HepG2 (cell line): Measurements from ENCODE around the gene HAUS2. TPM values are rescaled to one million over a fixed set of nuclear protein-coding genes. Genes with fewer than 3 reads are reported as not detected.

Experiments used
- ARHGAP35 ChIP-seq: sonication (generic); formaldehyde crosslinking; IDR thresholded peaks from 2 replicates; pipeline ENCODE4 v1.9.0; 2022; ENCODE audit warnings: mild to moderate bottlenecking, inconsistent platforms, moderate library complexity, missing genetic modification reagents, borderline replicate concordance
- ARID4A ChIP-seq: sonication (generic); formaldehyde crosslinking; IDR thresholded peaks from 2 replicates; pipeline ENCODE4 v1.5.0; 2020; ENCODE audit warnings: mild to moderate bottlenecking, missing genetic modification reagents, borderline replicate concordance
- BCL3 ChIP-seq: sonication (generic); formaldehyde crosslinking; IDR thresholded peaks from 2 replicates; pipeline ENCODE4 v1.5.1; 2020; ENCODE audit warnings: mild to moderate bottlenecking, missing genetic modification reagents, moderate library complexity
- PHF5A ChIP-seq: IDR thresholded peaks from one replicate; pipeline ENCODE4 v1.6.1; 2018; ENCODE audit warnings: low read depth, missing genetic modification reagents; ENCODE audit not compliant: unreplicated experiment
- RBFOX2 ChIP-seq: fragments of 200-400 bp; formaldehyde crosslinking; IDR thresholded peaks from 2 replicates; pipeline ENCODE4 v1.6.1; 2017; ENCODE audit warnings: low read depth, mild to moderate bottlenecking, low read length
- REPIN1 ChIP-seq: sonication (generic); formaldehyde crosslinking; IDR thresholded peaks from 2 replicates; pipeline ENCODE4 v1.8.0; 2022; ENCODE audit warnings: missing genetic modification reagents, low read depth, mild to moderate bottlenecking, borderline replicate concordance
- SALL1 ChIP-seq: sonication (generic); formaldehyde crosslinking; IDR thresholded peaks from 2 replicates; pipeline ENCODE4 v1.8.0; 2022; ENCODE audit warnings: mild to moderate bottlenecking, missing genetic modification reagents
- ZFY ChIP-seq: sonication (generic); formaldehyde crosslinking; IDR thresholded peaks from 2 replicates; pipeline ENCODE4 v1.4.0; 2020; ENCODE audit warnings: missing genetic modification reagents
- ZNF407 ChIP-seq: sonication (generic); formaldehyde crosslinking; IDR thresholded peaks from one replicate; pipeline ENCODE4 v1.5.1; 2020; ENCODE audit warnings: mild to moderate bottlenecking, missing genetic modification reagents; ENCODE audit errors: not compliant biosample characterization
- ZNF644 ChIP-seq: IDR thresholded peaks from 2 replicates; pipeline ENCODE4 v1.6.1; 2016; ENCODE audit warnings: low read depth
- ZNF788 ChIP-seq: sonication (generic); formaldehyde crosslinking; IDR thresholded peaks from 2 replicates; pipeline ENCODE4 v1.5.0; 2020; ENCODE audit warnings: mild to moderate bottlenecking, missing genetic modification reagents, borderline replicate concordance
- ZSCAN31 ChIP-seq: sonication (generic); formaldehyde crosslinking; IDR thresholded peaks from 2 replicates; pipeline ENCODE4 v1.5.0; 2020; ENCODE audit warnings: low read depth, mild to moderate bottlenecking, missing genetic modification reagents
- polyA plus RNA-seq, 8 experiments: library from polyadenylated mRNA; depleted of rRNA in 3 of 8; stranded (reverse) in 7 of 8; unstranded in 1 of 8; fragments of >200 nt; fragmentation: Illumina TruSeq in 4 of 8; extraction: Trizol in 4 of 8; gene quantifications; 2 replicates each; pipeline versions ENCODE4 v1.2.1 to v1.2.3, GENCODE V29; 2011 to 2016; ENCODE audit warnings: low read depth in 4 of 8, missing spikeins in 1 of 8, mixed read lengths in 1 of 8; ENCODE audit not compliant: insufficient read depth in 1 of 8
- total RNA-seq, 5 experiments: library from RNA; depleted of rRNA; stranded (reverse); fragments of >200 nt; fragmentation: Illumina TruSeq; extraction: Trizol; gene quantifications; 2 replicates each; pipeline ENCODE4 v1.2.3, GENCODE V29; 2016; ENCODE audit warnings: low read depth in 1 of 5
- TF ChIP-seq, protein P1 (sequence below): sonication (generic); formaldehyde crosslinking; IDR thresholded peaks from 2 replicates; pipeline ENCODE4 v1.4.0; 2020; ENCODE audit warnings: missing genetic modification reagents, low read depth, mild to moderate bottlenecking, borderline replicate concordance

Gene HAUS2
- total and polyA plus RNA-seq, 2 of the 13 experiments (the other 11 are each of a cell fraction or from before 2014, with no cell fraction given), result 11.6 to 32.9 TPM

GRCh38 chr15:42581272-42581730 is 32.7 kb downstream of the HAUS2 start (continued):
- no peak for TF ChIP-seq ZNF644
- TF ChIP-seq ZNF788, result peak; percentile 70; the same call in 1 of the 2 replicates
- TF ChIP-seq ZNF407 (CRISPR knock-in tag), result peak; percentile 57
- 0 out of 2 replicates have a peak, but pooled peaks have one; percentile 22 for TF ChIP-seq ZFY (CRISPR knock-in tag)
- no peak for TF ChIP-seq PHF5A (CRISPR knock-in tag)
- peak; percentile 66; the same call in 1 of the 2 replicates for TF ChIP-seq ZSCAN31 (CRISPR knock-in tag)
- no peak for TF ChIP-seq ARHGAP35 (CRISPR knock-in tag)
- TF ChIP-seq, protein P1, sequence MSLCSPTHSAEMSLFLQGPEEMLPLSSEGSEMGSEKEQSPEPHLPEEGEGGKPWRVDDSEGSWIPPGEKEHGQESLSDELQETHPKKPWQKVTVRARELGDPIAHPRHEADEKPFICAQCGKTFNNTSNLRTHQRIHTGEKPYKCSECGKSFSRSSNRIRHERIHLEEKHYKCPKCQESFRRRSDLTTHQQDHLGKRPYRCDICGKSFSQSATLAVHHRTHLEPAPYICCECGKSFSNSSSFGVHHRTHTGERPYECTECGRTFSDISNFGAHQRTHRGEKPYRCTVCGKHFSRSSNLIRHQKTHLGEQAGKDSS, result 0 out of 2 replicates have a peak, but pooled peaks have one; percentile 36
- TF ChIP-seq BCL3, result peak; percentile 64; the same call in 1 of the 2 replicates
- TF ChIP-seq SALL1, result peak; percentile 72
- TF ChIP-seq ARID4A, result peak; percentile 61; the same call in 1 of the 2 replicates
- peak; percentile 53 for TF ChIP-seq RBFOX2
- TF ChIP-seq REPIN1 (CRISPR knock-in tag), result peak; percentile 44; the same call in 1 of the 2 replicates
